Activated T-cell treated with anti-CD3 and anti-CD28 coated beads for 1 hour (primary cell): Measurements from ENCODE around the gene DAP.

Experiments used
- DNase-seq: peaks from one replicate; pipeline ENCODE4 v3.0.0-alpha.2; 2020; ENCODE audit warnings: low read depth

DAP gene

DNA sequence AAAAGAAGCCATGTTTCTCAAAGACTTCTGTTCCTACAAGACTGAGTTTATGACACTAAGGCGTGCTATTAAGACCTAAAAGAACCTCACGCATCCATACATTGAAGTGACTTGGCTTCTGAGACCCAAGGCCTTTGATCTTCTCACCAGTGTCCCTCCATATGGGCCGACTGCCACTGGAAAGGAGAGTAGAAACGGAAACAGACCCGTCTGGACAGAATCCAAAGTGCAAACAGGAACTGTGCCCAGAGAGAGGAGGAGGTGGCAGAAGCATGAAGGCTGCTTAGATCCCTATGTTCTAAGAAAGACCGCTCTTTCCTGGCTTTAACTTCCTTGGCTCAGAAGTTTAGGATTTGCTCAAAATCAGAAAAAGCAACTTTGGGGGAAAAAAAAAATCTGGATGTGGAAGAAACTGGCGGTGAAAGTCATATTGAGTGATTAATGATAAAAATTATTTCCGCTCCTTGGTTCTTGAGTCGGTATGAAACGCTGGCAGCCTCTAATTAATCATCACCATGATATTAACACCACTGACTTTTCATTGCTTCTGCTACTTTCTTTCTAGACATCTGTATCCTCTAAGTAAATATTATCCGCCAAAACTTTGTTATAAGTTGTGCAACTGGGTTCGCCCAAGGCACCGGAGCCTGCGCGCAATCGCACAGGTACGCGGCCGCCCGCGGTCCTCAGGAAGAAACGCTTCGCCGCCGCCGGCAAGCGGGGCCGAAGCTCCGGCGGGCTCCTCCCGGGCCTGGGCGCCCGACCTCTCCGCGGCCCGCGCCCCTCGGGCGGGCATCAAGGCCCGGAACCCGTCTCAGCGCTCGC lies 726 bp downstream of the DAP start:
- no peak for DNase-seq

DNA sequence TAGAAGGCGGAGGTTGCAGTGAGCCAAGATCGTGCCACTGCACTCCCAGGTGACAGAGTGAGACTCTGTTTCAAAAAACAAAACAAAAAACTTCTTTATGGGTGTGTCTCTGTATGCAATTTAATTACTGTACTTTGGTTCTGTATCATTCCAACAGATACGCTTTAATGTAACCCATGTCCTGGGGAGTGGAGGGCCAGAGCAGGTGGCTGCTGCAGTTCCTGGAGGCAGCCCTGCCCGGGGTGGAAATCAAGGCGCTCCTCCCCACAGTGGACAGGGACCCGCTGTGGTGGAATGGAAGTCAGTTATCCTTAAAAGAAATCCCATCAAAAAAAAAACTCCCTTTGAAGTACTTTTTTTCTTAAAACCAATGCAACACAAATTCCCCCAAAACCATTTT lies 1.9 kb downstream of the DAP start:
- DNase-seq = no peak

DNA sequence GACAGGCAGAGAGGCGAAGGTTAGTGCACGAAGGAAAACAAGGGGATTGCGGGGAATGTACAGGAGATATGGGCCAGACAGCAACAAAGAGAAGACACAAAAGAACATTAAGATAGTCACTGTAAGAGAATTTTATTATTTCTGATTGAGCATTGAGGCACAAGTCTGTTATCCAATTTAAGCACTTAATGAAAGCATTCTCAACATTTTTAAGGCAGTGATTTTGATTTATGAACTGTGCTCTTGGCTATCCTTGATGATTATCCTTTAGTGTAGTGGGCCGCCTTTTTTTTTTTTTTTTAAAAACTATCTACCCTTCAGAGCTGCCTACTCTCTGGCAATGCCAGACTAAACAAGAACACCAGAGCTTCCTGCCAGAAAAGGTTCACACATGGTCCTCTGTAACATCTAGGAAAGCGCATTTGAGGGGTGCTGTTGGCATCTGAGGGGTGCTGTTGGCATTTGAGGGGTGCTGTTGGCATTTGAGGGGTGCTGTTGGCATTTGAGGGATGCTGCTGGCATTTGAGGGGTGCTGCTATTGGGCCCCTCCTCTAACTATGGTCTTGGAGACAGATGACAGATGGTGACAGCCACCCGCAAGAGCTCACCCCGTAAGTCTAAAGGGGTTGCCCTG lies 3.0 kb downstream of the DAP start:
- no peak for DNase-seq

GRCh38 chr5:10757043-10757442 lies 4.0 kb downstream of the DAP start:
- no peak for DNase-seq

GRCh38 chr5:10756549-10756948 lies 4.5 kb downstream of the DAP start:
- no peak for DNase-seq

GRCh38 chr5:10753178-10753577 lies 7.9 kb downstream of the DAP start:
- no peak for DNase-seq

- no peak for DNase-seq
Measured at GRCh38 chr5:10752451-10752850, 8.6 kb downstream of the DAP start.

- DNase-seq = no peak
Measured at GRCh38 chr5:10750909-10751308, 10.1 kb downstream of the DAP start.

- no peak for DNase-seq
Measured at GRCh38 chr5:10747678-10748622, 13.1 kb downstream of the DAP start.

- DNase-seq = no peak
Measured at GRCh38 chr5:10746711-10747110, 14.3 kb downstream of the DAP start.

GRCh38 chr5:10745133-10745532 lies 15.9 kb downstream of the DAP start:
- DNase-seq = no peak

DNA sequence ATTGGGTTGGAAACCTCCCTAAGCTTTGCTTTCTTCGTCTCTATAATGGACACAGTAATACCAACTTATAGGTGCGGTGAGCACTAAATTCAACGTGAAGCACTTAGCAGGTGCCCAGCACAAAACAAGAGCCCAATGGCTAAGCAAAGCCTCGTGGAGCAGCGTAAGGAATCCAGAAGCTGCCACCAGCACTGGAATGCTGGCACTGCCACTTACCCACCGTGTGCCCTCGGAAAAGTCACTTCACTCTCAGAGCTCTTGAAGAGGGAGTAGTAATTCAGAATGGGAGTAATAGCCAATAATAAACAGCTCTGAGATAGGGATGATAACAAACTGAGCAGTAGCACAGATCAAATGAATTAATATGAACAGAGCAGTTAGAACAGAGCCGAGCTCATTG lies 16.4 kb downstream of the DAP start:
- DNase-seq = no peak

GRCh38 chr5:10743951-10744350 lies 17.1 kb downstream of the DAP start:
- no peak for DNase-seq

- DNase-seq = no peak
Measured at GRCh38 chr5:10743526-10743925, 17.5 kb downstream of the DAP start.

- DNase-seq = no peak
Measured at GRCh38 chr5:10741661-10742060, 19.4 kb downstream of the DAP start.

DNA sequence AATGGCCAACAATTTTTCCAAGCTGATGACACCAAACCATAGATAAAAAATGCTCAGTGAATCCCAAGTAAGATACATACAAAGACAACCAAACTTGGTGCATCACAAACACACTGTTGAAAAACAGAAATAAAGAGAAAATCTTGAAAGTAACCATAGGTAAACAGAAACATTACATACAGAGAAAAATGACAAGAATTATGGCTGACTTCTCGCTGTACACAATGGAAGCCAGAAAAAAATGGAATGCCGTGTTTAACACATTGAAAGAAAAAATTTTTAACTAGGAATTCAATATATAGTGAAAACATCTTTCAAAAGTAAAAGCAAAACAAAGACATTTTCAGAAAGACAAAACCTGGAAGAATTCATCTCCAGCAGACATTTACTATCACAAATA lies 20.6 kb downstream of the DAP start:
- no peak for DNase-seq

GRCh38 chr5:10737880-10738279 lies 23.2 kb downstream of the DAP start:
- DNase-seq = no peak

GRCh38 chr5:10736808-10737207 lies 24.2 kb downstream of the DAP start:
- no peak for DNase-seq

DNA sequence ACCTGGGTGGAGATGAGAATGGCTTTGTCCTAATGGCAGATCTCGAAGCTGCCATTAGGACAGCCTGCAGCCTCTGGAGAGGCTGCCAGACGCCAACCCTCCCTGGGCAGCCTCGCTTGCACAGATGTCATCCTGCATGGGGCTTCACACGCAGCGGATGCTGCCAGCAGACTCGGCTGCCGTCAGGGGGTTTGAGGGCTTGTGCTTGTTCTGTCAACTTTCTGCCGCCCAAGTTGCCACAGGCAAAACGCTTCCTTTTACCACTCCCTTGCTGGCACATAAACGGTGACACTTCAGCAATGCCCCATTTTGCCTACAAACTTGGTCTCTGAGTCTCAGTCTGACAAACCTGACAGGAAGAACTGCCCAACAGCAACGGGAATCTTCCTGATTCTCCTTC lies 24.7 kb downstream of the DAP start:
- DNase-seq = no peak

- DNase-seq = no peak
Measured at GRCh38 chr5:10735569-10736276, 25.3 kb downstream of the DAP start.

DNA sequence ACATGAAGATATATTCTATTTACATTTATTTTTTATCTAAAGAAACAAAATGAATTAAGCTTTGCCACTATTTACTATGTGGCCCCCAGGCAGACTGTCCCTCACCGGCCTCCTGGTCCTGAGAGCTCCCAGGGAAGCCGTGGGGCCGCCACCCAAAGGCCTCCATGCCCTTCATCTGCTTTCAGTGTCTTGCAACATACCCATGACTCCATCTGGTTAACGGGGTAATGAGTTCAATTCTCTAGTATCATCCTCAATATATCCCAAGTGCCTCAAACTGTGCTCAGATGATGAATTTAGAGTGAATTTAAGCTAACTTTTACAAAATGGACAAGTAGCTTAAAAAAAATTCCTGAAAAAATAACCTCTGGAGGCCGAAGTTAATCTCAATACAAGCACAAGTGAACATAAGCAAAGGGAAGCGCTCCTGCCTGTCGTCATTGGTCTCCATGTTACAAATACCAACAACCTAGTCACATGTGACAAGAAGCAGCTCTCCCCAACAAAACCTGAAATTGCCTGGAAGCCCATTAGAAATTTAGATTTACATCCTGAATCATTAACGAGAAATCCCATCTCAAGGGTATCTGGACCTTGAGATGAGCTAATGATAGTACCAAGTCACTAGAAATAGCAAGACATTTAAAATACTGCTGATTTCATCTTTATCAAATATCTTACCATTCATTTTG lies 26.1 kb downstream of the DAP start:
- no peak for DNase-seq
